Stimulated activated CD8-positive, alpha-beta memory T cell treated with anti-CD3 and anti-CD28 coated beads, Interleukin-4, amount 100 ng/mL, for 1 hour (primary cell): Measurements from ENCODE around the gene ZMAT1.
"Not testable (repeated sequence)": the region's sequence is repeated elsewhere in the genome, so short reads cannot be mapped to it uniquely, and the experiment has no call there.

Experiments
- DNase-seq, 2 donors: peaks; one replicate each; pipeline ENCODE4 v3.0.0-alpha.2; 2020; ENCODE audit warnings: low read depth in 2 of 2, low spot score in 1 of 2

ZMAT1 gene

GRCh38 chrX:101931488-101932248 is at the start of gene ZMAT1:
Gene ZMAT1, minus strand, starts transcription at chrX:101932027. Its CDS starts 19 bp downstream, at chrX:101932008.
- peak; percentile 77 to 85 for DNase-seq

GRCh38 chrX:101977106-101977505 is 45.3 kb upstream of the ZMAT1 start:
- DNase-seq: no peak

- no peak for DNase-seq
These were observed 41.2 kb upstream of the ZMAT1 start for GRCh38 chrX:101973066-101973465.

GRCh38 chrX:101964923-101965539 is 33.2 kb upstream of the ZMAT1 start:
- not testable (repeated sequence) for DNase-seq

GRCh38 chrX:101958139-101958538 is 26.3 kb upstream of the ZMAT1 start:
- no peak for DNase-seq

- DNase-seq: no peak
These were observed 25.3 kb upstream of the ZMAT1 start for GRCh38 chrX:101957174-101957573.

- DNase-seq: no peak
These were observed 24.7 kb upstream of the ZMAT1 start for GRCh38 chrX:101956556-101956955.

GRCh38 chrX:101950581-101950980 is 18.8 kb upstream of the ZMAT1 start:
- no peak for DNase-seq

- DNase-seq: no peak
These were observed 383 bp upstream of the ZMAT1 start for GRCh38 chrX:101932249-101932570.

GRCh38 chrX:101931136-101931487 is 715 bp downstream of the ZMAT1 start:
- no peak for DNase-seq

- no peak for DNase-seq
These were observed 6.1 kb downstream of the ZMAT1 start for GRCh38 chrX:101925733-101926132.

- DNase-seq: no peak
These were observed 13.1 kb downstream of the ZMAT1 start for GRCh38 chrX:101918751-101919150.

- no peak for DNase-seq
These were observed 25.6 kb downstream of the ZMAT1 start for GRCh38 chrX:101906136-101906796.

GRCh38 chrX:101904996-101905395 is 26.8 kb downstream of the ZMAT1 start:
- no peak for DNase-seq
